HG02970 (cell line): Measurements from ENCODE around the gene PHACTR4.
A peak's percentile ranks its signal among the peaks of the same experiment; 100 is the strongest.
"Not testable (repeated sequence)": the region's sequence is repeated elsewhere in the genome, so short reads cannot be mapped to it uniquely, and the experiment has no call there.

Experiments used
- ATAC-seq: cut with Tn5 transposase; IDR thresholded peaks from one replicate; pipeline ENCODE4 v1.9.1; 2021; ENCODE audit warnings: mild to moderate bottlenecking, moderate library complexity, moderate number of reproducible peaks; ENCODE audit not compliant: unreplicated experiment, low FRiP score

The PHACTR4 gene

GRCh38 chr1:28370239-28371009 is 884 bp downstream of the PHACTR4 start:
- peak; percentile 30 for ATAC-seq

- ATAC-seq: no peak
Observed at GRCh38 chr1:28371010-28371377, 1.5 kb downstream of the PHACTR4 start.

GRCh38 chr1:28373450-28373849 is 3.9 kb downstream of the PHACTR4 start:
- ATAC-seq: not testable (repeated sequence)

DNA sequence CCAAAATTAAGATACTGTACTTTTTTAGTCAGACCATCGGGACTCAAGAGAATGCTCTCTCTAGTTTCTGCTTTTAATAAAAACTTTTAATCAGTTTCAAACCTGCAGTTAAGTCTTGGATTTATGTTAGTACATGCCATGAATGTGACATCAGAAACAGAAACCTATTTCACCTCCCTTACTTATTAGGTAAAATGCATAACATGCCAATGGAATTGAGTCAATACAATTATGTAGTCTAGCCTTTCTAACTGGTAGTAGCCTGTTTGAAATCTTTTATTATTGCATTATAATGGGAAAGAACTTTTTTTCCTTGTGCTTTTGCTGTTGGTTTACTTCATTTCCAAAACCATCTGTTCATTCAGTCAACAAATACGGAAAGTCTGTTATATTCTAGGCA is 4.8 kb downstream of the PHACTR4 start:
- ATAC-seq: no peak

GRCh38 chr1:28375598-28375997 is 6.1 kb downstream of the PHACTR4 start:
- not testable (repeated sequence) for ATAC-seq

GRCh38 chr1:28376195-28376594 is 6.7 kb downstream of the PHACTR4 start:
- not testable (repeated sequence) for ATAC-seq

DNA sequence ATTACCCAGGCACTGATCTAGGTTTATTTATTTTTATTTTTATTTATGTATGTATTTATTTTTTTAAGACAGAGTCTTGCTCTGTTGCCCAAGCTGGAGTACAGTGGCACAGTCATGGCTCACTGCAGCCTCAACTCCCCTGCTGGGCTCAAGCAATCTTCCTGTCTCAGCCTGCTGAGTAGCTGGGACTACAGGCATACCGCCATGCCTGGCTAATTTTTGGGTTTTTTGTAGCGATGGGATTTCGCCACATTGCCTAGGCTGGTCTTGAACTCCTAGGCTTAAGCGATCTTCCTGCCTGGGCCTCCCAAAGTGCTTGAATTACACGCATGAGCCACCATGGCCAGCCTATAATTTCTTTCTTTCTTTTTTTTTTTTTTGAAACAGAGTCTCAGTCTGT is 9.4 kb downstream of the PHACTR4 start:
- no peak for ATAC-seq

- ATAC-seq: no peak
Observed at GRCh38 chr1:28380394-28380793, 10.9 kb downstream of the PHACTR4 start.

GRCh38 chr1:28383785-28384184 is 14.2 kb downstream of the PHACTR4 start:
- ATAC-seq: not testable (repeated sequence)

GRCh38 chr1:28392027-28392652 is 22.6 kb downstream of the PHACTR4 start:
- no peak for ATAC-seq

DNA sequence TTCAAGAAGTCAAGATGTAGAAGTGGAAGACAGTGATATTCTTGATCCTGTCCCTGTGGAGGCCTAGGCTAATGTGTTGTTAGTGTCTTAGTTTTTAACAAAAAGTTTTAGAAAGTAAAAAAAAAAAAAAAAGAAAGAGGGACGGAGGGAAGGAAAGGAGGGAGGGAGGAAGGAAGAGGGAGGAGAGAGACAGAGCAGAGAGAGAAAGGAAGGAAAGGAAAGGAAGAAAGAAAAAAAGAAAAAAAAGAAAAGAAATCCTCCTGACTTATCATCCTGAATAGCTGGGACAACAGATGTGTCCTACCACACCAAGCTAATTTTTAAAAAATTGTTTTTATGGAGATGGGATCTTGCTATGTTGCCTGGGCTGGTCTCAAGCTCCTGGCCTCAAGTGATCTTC is 24.6 kb downstream of the PHACTR4 start:
- no peak for ATAC-seq

DNA sequence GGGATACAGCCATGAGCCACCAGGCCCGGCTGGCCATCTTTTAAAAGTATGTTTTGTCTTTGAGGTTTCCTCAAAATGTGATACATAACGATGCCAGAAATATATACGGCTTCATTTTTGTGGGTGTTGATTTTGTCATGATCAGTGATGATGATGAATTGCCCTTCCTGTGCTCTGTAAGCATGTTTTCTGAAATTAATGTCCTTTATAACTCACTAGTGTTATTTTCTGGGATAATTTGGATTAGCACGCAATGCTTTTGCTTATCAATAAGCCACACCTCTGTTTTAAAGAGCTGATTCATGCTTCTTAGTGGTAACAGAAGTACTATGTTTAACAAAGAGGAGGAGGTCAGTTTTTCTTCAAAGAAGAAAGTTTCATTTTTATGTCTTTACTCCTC is 25.6 kb downstream of the PHACTR4 start:
- ATAC-seq: no peak

GRCh38 chr1:28401760-28402159 is 32.2 kb downstream of the PHACTR4 start:
- no peak for ATAC-seq

DNA sequence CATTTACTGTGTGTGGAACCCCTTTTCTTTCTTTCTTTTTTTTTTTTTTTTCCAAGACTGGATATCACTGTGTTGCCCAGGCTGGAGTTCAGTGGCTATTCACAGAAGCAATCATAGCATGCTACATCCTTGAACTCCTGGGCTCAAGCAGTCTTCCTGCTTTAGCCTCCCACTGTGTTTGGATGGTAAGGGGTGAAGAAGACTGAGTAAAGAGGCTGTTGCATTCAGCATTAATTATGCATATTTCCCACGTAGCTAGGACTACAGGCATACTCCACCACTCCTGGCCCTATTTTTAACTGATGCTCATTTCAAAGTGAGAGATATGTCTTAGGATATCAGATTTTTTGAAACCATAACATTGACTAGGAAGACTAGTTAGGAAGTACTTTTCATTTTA is 39.5 kb downstream of the PHACTR4 start:
- no peak for ATAC-seq

- ATAC-seq: no peak
Observed at GRCh38 chr1:28411656-28412055, 42.1 kb downstream of the PHACTR4 start.

GRCh38 chr1:28412731-28413130 is 43.2 kb downstream of the PHACTR4 start:
- ATAC-seq: no peak

DNA sequence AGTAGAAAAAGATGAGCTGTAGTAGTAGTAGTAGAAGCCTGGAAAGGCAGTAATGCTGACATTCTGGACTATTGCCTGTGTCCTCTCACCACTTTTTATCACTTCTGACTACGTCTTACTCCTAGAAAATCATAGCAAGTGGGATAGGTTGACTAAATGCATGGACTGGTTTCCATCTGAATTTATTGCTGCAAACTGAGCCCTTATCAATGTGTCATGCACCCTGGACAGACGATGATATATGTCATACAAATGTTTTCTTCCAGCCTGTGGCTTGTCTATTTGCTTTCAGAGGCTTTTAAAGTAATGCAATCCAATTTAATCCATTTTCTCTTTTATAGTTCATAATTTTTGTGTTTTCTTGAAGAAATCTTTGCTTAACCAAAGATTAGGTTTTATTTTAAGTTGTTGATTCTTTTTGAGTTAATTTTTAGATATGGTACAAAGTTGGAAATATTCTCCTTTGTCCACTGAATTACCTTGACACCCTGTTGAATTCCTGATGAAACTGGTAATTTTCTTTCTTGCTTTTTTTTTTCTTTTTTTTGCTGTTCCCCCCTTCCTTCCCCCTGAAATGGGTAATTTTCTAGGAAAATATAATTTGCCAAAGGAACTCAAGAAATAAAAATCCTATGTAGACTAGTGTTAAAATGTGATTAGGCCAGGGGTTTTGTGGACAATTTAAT is 47.1 kb downstream of the PHACTR4 start:
- no peak for ATAC-seq

DNA sequence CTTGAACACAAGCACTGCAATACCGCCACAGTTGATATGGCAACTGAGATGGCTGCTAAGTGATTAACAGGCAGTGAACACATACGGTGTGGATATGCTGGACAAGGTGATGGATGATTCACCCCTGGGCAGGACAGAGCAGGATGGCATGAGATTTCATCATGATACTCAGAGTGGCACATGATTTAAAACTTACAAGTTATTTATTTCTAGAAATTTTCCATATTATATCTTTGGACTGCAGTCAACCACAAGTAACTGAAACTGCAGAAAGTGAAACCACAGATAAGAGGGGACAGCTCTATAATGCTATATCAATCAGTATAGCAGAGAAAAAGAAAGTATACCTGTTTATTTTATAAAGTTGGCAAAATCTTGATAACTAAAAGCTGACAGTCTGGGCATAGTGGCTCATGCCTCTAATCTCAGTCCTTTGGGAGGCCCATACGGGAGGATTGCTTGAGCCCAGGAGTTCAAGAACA is 47.9 kb downstream of the PHACTR4 start:
- no peak for ATAC-seq

- no peak for ATAC-seq
Observed at GRCh38 chr1:28417926-28418637, 48.5 kb downstream of the PHACTR4 start.

GRCh38 chr1:28421744-28422143 is 52.2 kb downstream of the PHACTR4 start:
- no peak for ATAC-seq

DNA sequence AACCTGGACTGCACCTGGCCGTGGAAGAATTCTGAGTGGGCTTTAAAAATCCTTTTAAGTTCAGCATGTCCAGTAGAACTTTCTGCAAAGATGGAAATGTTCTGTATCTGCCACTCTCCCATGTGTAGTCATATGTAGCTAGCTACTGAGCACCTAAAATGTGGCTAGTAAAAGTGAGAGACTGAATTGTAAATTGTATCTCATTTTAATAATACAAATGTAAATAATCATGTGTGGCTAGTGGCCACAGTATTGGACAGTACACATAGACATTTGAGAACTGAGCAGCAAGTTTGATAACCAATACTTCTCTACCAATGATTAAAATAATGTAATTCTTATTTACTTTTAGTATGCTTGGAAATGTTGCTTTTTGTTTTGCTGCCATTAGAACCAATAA is 57.3 kb downstream of the PHACTR4 start:
- ATAC-seq: no peak
